Sigmoid colon (tissue), 7 donors: Measurements from ENCODE around the gene NYNRIN. TPM values are rescaled to one million over a fixed set of nuclear protein-coding genes. Genes with fewer than 3 reads are reported as not detected.

ENCODE experiments used
- DNase-seq: peaks from one replicate; pipeline ENCODE4 v3.0.0-alpha.2; 2019
- H3K27ac ChIP-seq, 4 donors: fragments of 200-600 bp; sonication (generic); one replicate each; pipeline ENCODE4 v1.5.1; 2016 to 2019; ENCODE audit warnings: mild to moderate bottlenecking in 1 of 4
- H3K27me3 ChIP-seq, 3 donors: fragments of 200-600 bp; sonication (generic); one replicate each; pipeline ENCODE4 v1.5.1; 2019; ENCODE audit warnings: mild to moderate bottlenecking in 1 of 3
- H3K36me3 ChIP-seq, 4 donors: fragments of 200-600 bp; sonication (generic); one replicate each; pipeline ENCODE4 v1.5.1; 2016 to 2019
- H3K4me1 ChIP-seq, 4 donors: fragments of 200-600 bp; sonication (generic); one replicate each; pipeline ENCODE4 v1.5.1; 2017 to 2019
- H3K4me3 ChIP-seq, 4 donors: fragments of 200-600 bp; sonication (generic); one replicate each; pipeline ENCODE4 v1.5.1; 2017 to 2019; ENCODE audit warnings: mild to moderate bottlenecking in 2 of 4, moderate library complexity in 1 of 4
- H3K9me3 ChIP-seq, 4 donors: fragments of 200-600 bp in 3 of 4; sonication (generic) in 3 of 4; one replicate each; pipeline versions ENCODE4 v1.5.1 to v1.6.1; 2013 to 2019
- EP300 ChIP-seq, 4 donors: sonication (generic); formaldehyde crosslinking; IDR thresholded peaks; one replicate each; pipeline ENCODE4 v1.6.1; 2017; ENCODE audit warnings: antibody characterized with exemption in 4 of 4
- POLR2A ChIP-seq, 2 donors: fragments of 450-650 bp; IDR thresholded peaks; one replicate each; pipeline ENCODE4 v1.6.1; 2016; ENCODE audit warnings: antibody characterized with exemption in 2 of 2, mild to moderate bottlenecking in 2 of 2, moderate library complexity in 2 of 2
- POLR2AphosphoS5 ChIP-seq, 4 donors: sonication (generic); formaldehyde crosslinking; IDR thresholded peaks; one replicate each; pipeline ENCODE4 v1.6.1; 2017; ENCODE audit warnings: antibody characterized with exemption in 4 of 4
- whole genome bisulfite sequencing, 2 donors: extraction: QIAGEN DNeasy Blood & Tissue Kit; methylation state at CpG; one replicate each; pipeline ENCODE4 v1.1.7; 2013; 5-methylcytosine and 5-hydroxymethylcytosine counted together
- intact Hi-C: fragments of 100-400 bp; cut with DNase I; formaldehyde crosslinking; loops from one replicate; pipeline ENCODE4 v1.15.1; 2023
- polyA plus RNA-seq, 3 donors: library from polyadenylated mRNA; stranded (reverse); fragments of 200-250 nt; gene quantifications; one replicate each; pipeline ENCODE4 v1.2.3, GENCODE V29; 2013
- total RNA-seq, 4 donors: library from RNA; depleted of rRNA; stranded (reverse); fragments of >200 nt; gene quantifications; one replicate each; pipeline ENCODE4 v1.1.0, GENCODE V29; 2016
- TF ChIP-seq, protein P1 (sequence below), 4 experiments: fragments of 450-650 bp in 3 of 4; fragments of 200-600 bp in 1 of 4; IDR thresholded peaks; one replicate each; pipeline ENCODE4 v1.5.1; 2016 to 2019; ENCODE audit warnings: antibody characterized with exemption in 4 of 4, mild to moderate bottlenecking in 3 of 4, moderate library complexity in 2 of 4
- donor health status: healthy with polysubstance abuse.
- donor health status: Bipolar disorder and iron deficiency.
- donor health status: healthy.

The NYNRIN gene
- total and polyA plus RNA-seq, 7 donors: 0.60 to 17.4 (median 6.8) TPM

DNA sequence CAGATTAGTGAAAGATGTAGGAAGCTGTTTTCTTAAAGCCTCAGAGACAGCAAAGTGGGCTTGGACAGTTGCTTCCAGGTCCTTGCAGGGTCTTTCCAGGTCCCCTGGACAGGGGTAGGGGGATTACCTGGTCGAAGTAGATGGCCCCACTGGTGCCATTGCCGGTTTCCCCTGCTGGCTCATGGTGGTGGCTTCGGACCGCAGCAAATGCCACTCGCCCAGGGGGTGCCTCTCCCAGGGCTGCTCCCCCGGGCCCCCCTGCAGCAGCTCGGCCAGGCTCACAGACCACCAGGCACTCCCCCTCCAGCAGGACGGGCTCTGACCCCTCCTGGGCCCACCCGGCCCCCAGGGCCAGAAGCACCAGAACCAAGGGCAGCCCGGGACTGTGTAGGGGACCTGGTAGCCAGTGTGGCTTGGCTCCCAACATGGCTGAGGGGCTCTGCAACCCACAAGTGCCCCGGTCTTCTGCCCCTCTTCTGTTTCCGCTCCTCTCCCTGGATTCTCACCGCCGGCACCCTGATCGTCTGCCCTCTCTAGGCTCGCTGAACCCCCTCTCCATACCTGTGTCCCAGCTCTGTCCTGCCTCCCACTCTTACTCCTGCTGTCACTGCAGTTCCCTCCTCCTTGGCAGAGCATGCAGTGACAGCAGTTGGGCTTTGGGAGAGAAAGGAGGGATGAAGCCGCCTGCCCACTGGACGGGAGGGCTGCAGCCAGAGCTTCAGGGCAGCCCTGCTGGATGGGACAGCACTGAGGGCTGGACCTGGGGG is 30.0 kb downstream of the NYNRIN start:
- 90 to 91% methylated on average over 18 of the region's 18 CpGs for WGBS, 2 donors
- peaks cover 0 to 20% (median 13%) of the 10 kb centered on the region in 4 donors for H3K36me3 ChIP-seq
- no peaks in the 10 kb centered on the region for H3K9me3 ChIP-seq
- TF ChIP-seq EP300 (IDR thresholded peaks at IDR 0.05) (no peak), POLR2A (IDR thresholded peaks at IDR 0.05) (no peak), POLR2AphosphoS5 (IDR thresholded peaks at IDR 0.05) (no peak)
- TF ChIP-seq, protein P1, sequence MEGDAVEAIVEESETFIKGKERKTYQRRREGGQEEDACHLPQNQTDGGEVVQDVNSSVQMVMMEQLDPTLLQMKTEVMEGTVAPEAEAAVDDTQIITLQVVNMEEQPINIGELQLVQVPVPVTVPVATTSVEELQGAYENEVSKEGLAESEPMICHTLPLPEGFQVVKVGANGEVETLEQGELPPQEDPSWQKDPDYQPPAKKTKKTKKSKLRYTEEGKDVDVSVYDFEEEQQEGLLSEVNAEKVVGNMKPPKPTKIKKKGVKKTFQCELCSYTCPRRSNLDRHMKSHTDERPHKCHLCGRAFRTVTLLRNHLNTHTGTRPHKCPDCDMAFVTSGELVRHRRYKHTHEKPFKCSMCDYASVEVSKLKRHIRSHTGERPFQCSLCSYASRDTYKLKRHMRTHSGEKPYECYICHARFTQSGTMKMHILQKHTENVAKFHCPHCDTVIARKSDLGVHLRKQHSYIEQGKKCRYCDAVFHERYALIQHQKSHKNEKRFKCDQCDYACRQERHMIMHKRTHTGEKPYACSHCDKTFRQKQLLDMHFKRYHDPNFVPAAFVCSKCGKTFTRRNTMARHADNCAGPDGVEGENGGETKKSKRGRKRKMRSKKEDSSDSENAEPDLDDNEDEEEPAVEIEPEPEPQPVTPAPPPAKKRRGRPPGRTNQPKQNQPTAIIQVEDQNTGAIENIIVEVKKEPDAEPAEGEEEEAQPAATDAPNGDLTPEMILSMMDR (IDR thresholded peaks at IDR 0.05): no peak
- DNase-seq: no peak
- H3K27ac ChIP-seq: peak overlapping the region; percentile 94 to 96 (median 95)
- peaks cover 0 to 40% (median 33%) of the 10 kb centered on the region in 4 donors for H3K4me1 ChIP-seq
- no peaks in the 10 kb centered on the region for H3K27me3 ChIP-seq
- peak overlapping the region in 3 of 4 donors; percentile 73 to 87 (median 75) for H3K4me3 ChIP-seq
- intact Hi-C loops: no loop called here

GRCh38 chr14:24429395-24430142 is 30.8 kb downstream of the NYNRIN start, which contains the start of the genes CBLN3 and KHNYN:
CBLN3 (minus strand) TSS chr14:24429668; CDS start chr14:24429054, 614 bp downstream.
KHNYN (plus strand) TSS chr14:24429954; CDS start chr14:24430731, 777 bp downstream.
- peak within 1 kb of the TSS; percentile 94 to 96 (median 95) for H3K27ac ChIP-seq
- peak; percentile 97 for DNase-seq
- intact Hi-C loops: loop anchor here (2.0 to 10.0 kb wide), 3 partner anchors 31 to 1585 kb away; partner anchors contain the start of genes EMC9, NYNRIN, PSME2 and RNF31
- no peaks in the 10 kb centered on the region for H3K27me3 ChIP-seq
- H3K4me3 ChIP-seq: peak within 1 kb of the TSS; percentile 73 to 87 (median 76)
- TF ChIP-seq EP300 (IDR thresholded peaks at IDR 0.05) (peak in 1 of 4 donors; percentile 4), POLR2AphosphoS5 (IDR thresholded peaks at IDR 0.05) (peak; percentile 92 to 98 (median 96)), POLR2A (IDR thresholded peaks at IDR 0.05) (peak; percentile 98 to 99)
- TF ChIP-seq, protein P1 (IDR thresholded peaks at IDR 0.05): peak in 1 of 4 experiments; percentile 7
- peaks cover 0 to 40% (median 33%) of the 10 kb centered on the region in 4 donors for H3K4me1 ChIP-seq
- 4 to 5% methylated on average over 57 of the region's 57 CpGs for WGBS, 2 donors
- peaks cover 0 to 28% (median 13%) of the 10 kb centered on the region in 4 donors for H3K36me3 ChIP-seq
- H3K9me3 ChIP-seq: no peaks in the 10 kb centered on the region

GRCh38 chr14:24430143-24430681 is 31.4 kb downstream of the NYNRIN start:
- DNase-seq: peak; percentile 89
- peak overlapping the region; percentile 94 to 96 (median 95) for H3K27ac ChIP-seq
- peak overlapping the region; percentile 73 to 87 (median 76) for H3K4me3 ChIP-seq
- peak in 2 of 4 donors; percentile 1 to 3 for TF ChIP-seq POLR2AphosphoS5 (IDR thresholded peaks at IDR 0.05)
- TF ChIP-seq POLR2A (IDR thresholded peaks at IDR 0.05): no peak
- H3K9me3 ChIP-seq: no peaks in the 10 kb centered on the region
- H3K36me3 ChIP-seq: peaks cover 0 to 32% (median 13%) of the 10 kb centered on the region in 4 donors
- H3K4me1 ChIP-seq: peaks cover 0 to 40% (median 33%) of the 10 kb centered on the region in 4 donors
- intact Hi-C loops: loop anchor here (2.0 to 10.0 kb wide), 3 partner anchors 31 to 1585 kb away; partner anchors contain the start of genes EMC9, NYNRIN, PSME2 and RNF31
- WGBS, 2 donors: 0 to 1% methylated on average over 28 of the region's 28 CpGs
- H3K27me3 ChIP-seq: no peaks in the 10 kb centered on the region

DNA sequence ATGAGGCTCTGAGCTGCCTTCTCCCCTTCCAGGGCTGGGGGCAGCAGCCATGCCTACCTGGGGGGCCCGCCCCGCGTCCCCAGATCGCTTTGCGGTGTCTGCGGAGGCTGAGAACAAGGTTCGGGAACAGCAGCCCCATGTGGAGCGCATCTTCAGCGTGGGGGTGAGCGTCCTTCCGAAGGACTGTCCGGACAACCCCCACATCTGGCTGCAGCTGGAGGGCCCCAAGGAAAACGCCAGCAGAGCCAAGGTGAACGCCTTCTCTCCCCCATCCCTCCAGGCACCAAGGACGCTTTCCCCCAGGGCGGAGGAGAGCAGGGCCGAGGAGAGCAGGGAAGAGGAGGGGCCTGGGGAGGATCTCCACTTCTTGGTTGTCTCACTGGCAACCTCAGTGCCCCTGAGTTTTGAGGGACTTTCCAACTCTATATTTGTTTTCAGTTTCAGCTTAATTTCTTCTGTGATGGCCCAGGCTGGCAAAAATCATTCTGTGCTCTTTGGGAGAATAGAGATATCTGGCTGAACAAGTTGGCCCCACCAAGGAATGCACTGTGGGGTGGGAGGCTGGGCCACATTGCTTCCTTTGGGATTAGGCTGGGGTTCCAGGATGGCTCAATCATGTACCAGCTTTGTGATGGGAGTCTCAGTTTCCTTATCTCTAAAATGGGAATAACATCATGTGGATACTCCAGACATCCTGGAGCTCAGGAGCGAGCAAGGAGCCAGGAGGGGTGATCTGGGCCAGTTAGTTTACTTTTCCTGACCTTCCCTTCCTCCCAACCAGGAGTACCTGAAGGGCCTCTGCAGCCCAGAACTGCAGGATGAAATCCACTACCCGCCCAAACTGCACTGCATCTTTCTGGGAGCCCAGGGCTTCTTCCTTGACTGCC is 32.1 kb downstream of the NYNRIN start:
- DNase-seq: no peak
- H3K4me1 ChIP-seq: peaks cover 0 to 40% (median 34%) of the 10 kb centered on the region in 4 donors
- WGBS, 2 donors: 12 to 18% methylated on average over 19 of the region's 19 CpGs
- no peaks in the 10 kb centered on the region for H3K27me3 ChIP-seq
- peaks cover 0 to 39% (median 14%) of the 10 kb centered on the region in 4 donors for H3K36me3 ChIP-seq
- TF ChIP-seq POLR2AphosphoS5 (IDR thresholded peaks at IDR 0.05) (peak in 2 of 4 donors; percentile 13 to 17), POLR2A (IDR thresholded peaks at IDR 0.05) (no peak)
- H3K4me3 ChIP-seq: peak overlapping the region; percentile 73 to 87 (median 76)
- H3K27ac ChIP-seq: peak overlapping the region; percentile 94 to 96 (median 95)
- intact Hi-C loops: loop anchor here (1.0 to 10.0 kb wide), 4 partner anchors 32 to 1586 kb away; partner anchors contain the start of genes EMC9, NYNRIN, PSME2 and RNF31
- H3K9me3 ChIP-seq: no peaks in the 10 kb centered on the region
